Astrocyte (in vitro differentiated cells and primary cell): ENCODE data around the gene DCUN1D2. TPM values are rescaled to one million over a fixed set of nuclear protein-coding genes. Genes with fewer than 3 reads are reported as not detected.

Experiments used
- DNase-seq: peaks from one replicate; pipeline ENCODE4 v3.0.0-alpha.2; 2010; ENCODE audit warnings: low read depth
- FAIRE-seq: peaks from 2 replicates; lab custom pipeline; 2011; peaks lifted over from hg19 to GRCh38; lab: Jason Lieb, UNC
- H2AFZ ChIP-seq: 2 replicates; pipeline ENCODE4 v1.6.0; 2012; ENCODE audit warnings: low read depth, low read length, inconsistent platforms
- H3K27ac ChIP-seq: 2 replicates; pipeline ENCODE4 v1.5.1; 2011; ENCODE audit warnings: low read depth, low read length, inconsistent platforms
- H3K27me3 ChIP-seq: 2 replicates; pipeline ENCODE4 v1.6.0; 2011; ENCODE audit warnings: low read length, inconsistent platforms; ENCODE audit not compliant: insufficient read depth
- H3K36me3 ChIP-seq: 2 replicates; pipeline ENCODE4 v1.5.1; 2011; ENCODE audit warnings: low read length, inconsistent platforms; ENCODE audit not compliant: insufficient read depth
- H3K4me1 ChIP-seq: 2 replicates; pipeline ENCODE4 v1.5.1; 2011; ENCODE audit warnings: low read length, inconsistent platforms; ENCODE audit not compliant: insufficient read depth
- H3K4me2 ChIP-seq: 2 replicates; pipeline ENCODE4 v1.6.0; 2012; ENCODE audit warnings: low read length, inconsistent platforms
- H3K4me3 ChIP-seq: 2 replicates; pipeline ENCODE4 v1.5.1; 2011; ENCODE audit warnings: low read depth, mild to moderate bottlenecking, low read length, inconsistent platforms; ENCODE audit not compliant: insufficient read depth
- H3K79me2 ChIP-seq: 2 replicates; pipeline ENCODE4 v1.6.0; 2012; ENCODE audit warnings: mild to moderate bottlenecking, low read length, inconsistent platforms; ENCODE audit not compliant: insufficient read depth
- H3K9ac ChIP-seq: 2 replicates; pipeline ENCODE4 v1.6.0; 2012; ENCODE audit warnings: mild to moderate bottlenecking, low read length, inconsistent platforms
- H3K9me3 ChIP-seq: 2 replicates; pipeline ENCODE4 v1.5.1; 2012; ENCODE audit warnings: low read depth, mild to moderate bottlenecking, low read length, inconsistent platforms; ENCODE audit not compliant: insufficient read depth
- H4K20me1 ChIP-seq: 2 replicates; pipeline ENCODE4 v1.6.0; 2012; ENCODE audit warnings: low read length, inconsistent platforms; ENCODE audit not compliant: insufficient read depth
- H3K27ac Mint-ChIP-seq: one replicate; pipeline ENCODE4 v1.8.0; 2021; ENCODE audit warnings: mild to moderate bottlenecking, mixed read lengths; ENCODE audit not compliant: unreplicated experiment
- H3K27me3 Mint-ChIP-seq: one replicate; pipeline ENCODE4 v1.8.0; 2021; ENCODE audit warnings: low read depth, mixed read lengths; ENCODE audit not compliant: unreplicated experiment
- H3K36me3 Mint-ChIP-seq: one replicate; pipeline ENCODE4 v1.8.0; 2021; ENCODE audit warnings: low read depth, mixed read lengths; ENCODE audit not compliant: unreplicated experiment
- H3K4me1 Mint-ChIP-seq: one replicate; pipeline ENCODE4 v1.8.0; 2021; ENCODE audit warnings: low read depth, mixed read lengths; ENCODE audit not compliant: unreplicated experiment
- H3K4me3 Mint-ChIP-seq: one replicate; pipeline ENCODE4 v1.8.0; 2021; ENCODE audit warnings: mild to moderate bottlenecking, moderate library complexity, mixed read lengths; ENCODE audit not compliant: unreplicated experiment
- H3K9me3 Mint-ChIP-seq: one replicate; pipeline ENCODE4 v1.8.0; 2021; ENCODE audit warnings: mild to moderate bottlenecking, mixed read lengths; ENCODE audit not compliant: unreplicated experiment
- EZH2 ChIP-seq: IDR thresholded peaks from 2 replicates; pipeline ENCODE4 v1.6.1; 2012; ENCODE audit warnings: mild to moderate bottlenecking, low read length, inconsistent platforms; ENCODE audit not compliant: insufficient read depth
- total RNA-seq: library from RNA; stranded (reverse); gene quantifications from 2 replicates; pipeline ENCODE4 v1.2.1, GENCODE V29; 2021
- TF ChIP-seq, protein P1 (sequence below): IDR thresholded peaks from 2 replicates; pipeline ENCODE4 v1.5.1; 2011; ENCODE audit warnings: low read depth, mild to moderate bottlenecking, inconsistent platforms, low read length, moderate library complexity; ENCODE audit not compliant: insufficient read depth

DCUN1D2 gene
- total RNA-seq, 1 donor from 2014 or later = 16.3 TPM

DNA sequence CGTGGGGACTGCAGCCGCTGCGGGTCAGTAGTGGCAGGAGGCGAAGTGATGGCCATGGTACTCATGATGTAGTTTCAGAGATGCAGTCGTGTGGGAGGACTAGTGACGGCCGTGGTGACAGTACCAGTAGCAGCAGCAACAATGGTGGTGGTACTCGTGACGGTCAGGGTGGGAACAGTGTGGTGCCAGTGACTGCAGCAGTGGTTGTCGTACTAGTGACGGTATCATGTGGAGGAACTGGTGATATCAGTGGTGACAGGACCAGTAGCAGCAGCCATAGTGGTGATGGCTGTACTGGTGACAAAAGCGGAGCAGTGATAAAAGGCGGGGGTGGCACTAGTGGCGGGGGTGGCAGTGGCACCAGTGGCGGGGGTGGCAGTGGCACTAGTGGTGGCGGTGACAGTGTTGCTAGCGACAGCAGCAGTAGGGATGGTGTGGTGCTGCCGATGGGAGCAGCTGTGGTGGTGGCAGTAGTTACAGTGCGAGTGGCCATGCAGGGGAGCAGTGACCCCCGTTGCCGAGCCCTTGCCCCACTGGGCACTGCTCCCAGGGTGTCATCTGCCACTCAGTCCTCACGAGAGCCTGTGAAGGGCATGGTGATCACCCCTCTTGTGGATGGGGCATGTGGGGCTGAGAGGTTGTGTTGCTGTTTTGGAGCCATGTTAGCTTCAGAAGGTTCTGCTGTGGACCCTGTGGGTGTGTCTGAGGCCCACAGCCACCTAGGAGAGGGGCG lies 60.0 kb downstream of the DCUN1D2 start:
- FAIRE-seq = no peak

DNA sequence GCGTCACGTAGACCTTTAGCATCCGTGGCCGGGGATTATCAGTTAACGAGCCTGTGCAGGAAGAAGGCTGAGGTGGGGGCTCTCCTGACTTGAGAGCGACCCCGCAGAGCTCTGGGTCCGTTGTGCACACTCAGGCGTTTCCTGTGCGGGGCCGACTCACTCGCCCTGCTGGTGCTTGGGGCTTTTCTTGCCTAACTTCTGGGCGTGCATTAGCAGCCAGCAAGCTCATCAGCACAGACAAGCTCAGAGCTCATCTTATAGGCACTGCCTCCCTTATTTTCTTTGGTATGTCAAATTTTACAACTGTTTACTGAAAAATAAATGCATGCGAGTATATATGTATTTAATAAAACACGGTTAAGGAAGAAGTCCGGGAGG lies 60.9 kb downstream of the DCUN1D2 start:
- FAIRE-seq (no peak), DNase-seq (no peak)
- Histone ChIP-seq H4K20me1 (no peaks in the 10 kb centered on the region), H3K4me1 (no peaks in the 10 kb centered on the region), H3K79me2 (no peaks in the 10 kb centered on the region), H3K4me3 (no peak overlapping the region), H3K27ac (no peak overlapping the region), H3K27me3 (no peaks in the 10 kb centered on the region), H3K36me3 (no peaks in the 10 kb centered on the region), H3K9ac (no peak overlapping the region), H3K9me3 (no peaks in the 10 kb centered on the region), H2AFZ (no peak overlapping the region), H3K4me2 (no peak overlapping the region)
- TF ChIP-seq EZH2 = no peak
- TF ChIP-seq, protein P1, sequence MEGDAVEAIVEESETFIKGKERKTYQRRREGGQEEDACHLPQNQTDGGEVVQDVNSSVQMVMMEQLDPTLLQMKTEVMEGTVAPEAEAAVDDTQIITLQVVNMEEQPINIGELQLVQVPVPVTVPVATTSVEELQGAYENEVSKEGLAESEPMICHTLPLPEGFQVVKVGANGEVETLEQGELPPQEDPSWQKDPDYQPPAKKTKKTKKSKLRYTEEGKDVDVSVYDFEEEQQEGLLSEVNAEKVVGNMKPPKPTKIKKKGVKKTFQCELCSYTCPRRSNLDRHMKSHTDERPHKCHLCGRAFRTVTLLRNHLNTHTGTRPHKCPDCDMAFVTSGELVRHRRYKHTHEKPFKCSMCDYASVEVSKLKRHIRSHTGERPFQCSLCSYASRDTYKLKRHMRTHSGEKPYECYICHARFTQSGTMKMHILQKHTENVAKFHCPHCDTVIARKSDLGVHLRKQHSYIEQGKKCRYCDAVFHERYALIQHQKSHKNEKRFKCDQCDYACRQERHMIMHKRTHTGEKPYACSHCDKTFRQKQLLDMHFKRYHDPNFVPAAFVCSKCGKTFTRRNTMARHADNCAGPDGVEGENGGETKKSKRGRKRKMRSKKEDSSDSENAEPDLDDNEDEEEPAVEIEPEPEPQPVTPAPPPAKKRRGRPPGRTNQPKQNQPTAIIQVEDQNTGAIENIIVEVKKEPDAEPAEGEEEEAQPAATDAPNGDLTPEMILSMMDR = no peak
- H3K4me1 Mint-ChIP-seq = peaks cover 6% of the 10 kb centered on the region
- peaks cover 5% of the 10 kb centered on the region for H3K27me3 Mint-ChIP-seq
- no peak overlapping the region for H3K4me3 Mint-ChIP-seq
- H3K9me3 Mint-ChIP-seq = no peaks in the 10 kb centered on the region
- H3K36me3 Mint-ChIP-seq = peaks cover 9% of the 10 kb centered on the region
- H3K27ac Mint-ChIP-seq = peak overlapping the region; percentile 26

More for the DNA sequence above, 60.0 kb downstream of the DCUN1D2 start:
- H3K9me3 Mint-ChIP-seq = no peaks in the 10 kb centered on the region
- Histone ChIP-seq H4K20me1 (no peaks in the 10 kb centered on the region), H3K36me3 (no peaks in the 10 kb centered on the region), H3K4me3 (no peak overlapping the region), H3K4me2 (no peak overlapping the region), H3K27me3 (no peaks in the 10 kb centered on the region), H3K4me1 (no peaks in the 10 kb centered on the region), H2AFZ (no peak overlapping the region), H3K27ac (no peak overlapping the region), H3K9ac (no peak overlapping the region), H3K9me3 (no peaks in the 10 kb centered on the region), H3K79me2 (no peaks in the 10 kb centered on the region)
- peaks cover 9% of the 10 kb centered on the region for H3K36me3 Mint-ChIP-seq
- peaks cover 5% of the 10 kb centered on the region for H3K27me3 Mint-ChIP-seq
- no peak overlapping the region for H3K27ac Mint-ChIP-seq
- peaks cover 6% of the 10 kb centered on the region for H3K4me1 Mint-ChIP-seq
- no peak for DNase-seq
- H3K4me3 Mint-ChIP-seq = no peak overlapping the region
- TF ChIP-seq, protein P1 = no peak
- no peak for TF ChIP-seq EZH2
